Central memory CD8-positive, alpha-beta T cell (primary cell): ENCODE results near the gene HPSE2.

ENCODE experiments used
- ATAC-seq: fragments of 150-1000 bp; cut with Tn5 transposase; replicated peaks from 2 replicates; pipeline ENCODE4 v1.10.0; 2022; ENCODE audit warnings: mild to moderate bottlenecking, moderate FRiP score, moderate number of reproducible peaks; ENCODE audit not compliant: poor library complexity, severe bottlenecking; ENCODE audit errors: extremely low read depth
- DNase-seq, 2 donors: peaks; one replicate each; pipeline ENCODE4 v3.0.0; 2021; ENCODE audit warnings: low spot score in 2 of 2
- H3K27ac Mint-ChIP-seq: one replicate; pipeline ENCODE4 v1.8.0; 2022; ENCODE audit warnings: low read depth, mild to moderate bottlenecking, moderate library complexity, mixed read lengths
- H3K27me3 Mint-ChIP-seq: one replicate; pipeline ENCODE4 v1.8.0; 2022; ENCODE audit warnings: mixed read lengths
- H3K36me3 Mint-ChIP-seq: one replicate; pipeline ENCODE4 v1.8.0; 2022; ENCODE audit warnings: mild to moderate bottlenecking, moderate library complexity, mixed read lengths; ENCODE audit not compliant: insufficient read depth
- H3K4me1 Mint-ChIP-seq: one replicate; pipeline ENCODE4 v1.8.0; 2022; ENCODE audit warnings: mixed read lengths
- H3K4me3 Mint-ChIP-seq: one replicate; pipeline ENCODE4 v1.8.0; 2022; ENCODE audit warnings: mild to moderate bottlenecking, moderate library complexity, mixed read lengths
- H3K9me3 Mint-ChIP-seq: one replicate; pipeline ENCODE4 v1.8.0; 2022; ENCODE audit warnings: mixed read lengths

Gene HPSE2

GRCh38 chr10:98963608-98964007 is 272.0 kb downstream of the HPSE2 start:
- H3K27me3 Mint-ChIP-seq = no peaks in the 10 kb centered on the region
- no peak overlapping the region for H3K27ac Mint-ChIP-seq
- no peaks in the 10 kb centered on the region for H3K36me3 Mint-ChIP-seq
- DNase-seq (no peak), ATAC-seq (no peak)
- no peaks in the 10 kb centered on the region for H3K4me1 Mint-ChIP-seq
- no peak overlapping the region for H3K4me3 Mint-ChIP-seq
- H3K9me3 Mint-ChIP-seq = no peaks in the 10 kb centered on the region

GRCh38 chr10:98959379-98959778 is 276.3 kb downstream of the HPSE2 start:
- Mint-ChIP-seq H3K4me3 (no peak overlapping the region), H3K36me3 (no peaks in the 10 kb centered on the region), H3K4me1 (no peaks in the 10 kb centered on the region), H3K27ac (no peak overlapping the region), H3K9me3 (no peaks in the 10 kb centered on the region), H3K27me3 (no peaks in the 10 kb centered on the region)
- ATAC-seq (no peak), DNase-seq (no peak)

- Mint-ChIP-seq H3K27ac (no peak overlapping the region), H3K4me1 (no peaks in the 10 kb centered on the region), H3K9me3 (no peaks in the 10 kb centered on the region), H3K4me3 (no peak overlapping the region), H3K27me3 (no peaks in the 10 kb centered on the region), H3K36me3 (no peaks in the 10 kb centered on the region)
- ATAC-seq = no peak
- DNase-seq = no peak
These were observed 277.9 kb downstream of the HPSE2 start for GRCh38 chr10:98957801-98958200.

DNA sequence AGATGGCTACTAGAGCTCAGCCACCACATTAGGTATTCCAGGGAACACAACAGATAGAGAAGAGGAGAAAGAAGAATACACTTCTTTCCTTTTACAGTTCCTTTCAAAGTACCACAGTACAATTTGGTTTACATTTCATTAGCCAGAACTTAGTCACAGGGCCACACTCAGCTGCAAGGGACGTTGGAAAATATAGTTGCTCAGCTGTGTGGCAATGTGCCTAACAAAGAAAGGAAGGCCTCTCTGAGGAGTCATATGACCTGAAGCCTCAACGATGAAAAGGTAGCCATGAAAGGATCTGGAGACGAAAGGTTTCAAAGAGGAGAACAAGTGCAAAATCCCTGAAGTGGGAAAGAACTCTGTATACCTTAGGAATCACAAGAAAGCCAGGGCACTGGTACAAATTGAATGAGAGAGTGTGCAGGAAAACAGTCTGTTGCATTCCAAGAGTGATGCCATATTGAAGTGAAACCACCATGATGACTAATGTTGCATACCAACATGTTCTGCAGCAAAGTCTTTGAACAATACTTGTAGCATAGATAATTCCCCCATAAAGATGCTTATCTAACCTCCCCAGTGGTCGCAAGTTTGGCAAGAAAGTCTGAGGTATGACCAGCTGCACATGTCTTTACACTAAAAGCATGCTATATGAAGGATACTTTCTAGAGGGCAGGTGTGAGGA is 278.9 kb downstream of the HPSE2 start:
- no peak for DNase-seq
- Mint-ChIP-seq H3K27ac (no peak overlapping the region), H3K27me3 (no peaks in the 10 kb centered on the region), H3K36me3 (no peaks in the 10 kb centered on the region), H3K4me1 (no peaks in the 10 kb centered on the region), H3K9me3 (no peaks in the 10 kb centered on the region), H3K4me3 (no peak overlapping the region)
- no peak for ATAC-seq

GRCh38 chr10:98953251-98953650 is 282.4 kb downstream of the HPSE2 start:
- no peaks in the 10 kb centered on the region for H3K36me3 Mint-ChIP-seq
- ATAC-seq = no peak

DNA sequence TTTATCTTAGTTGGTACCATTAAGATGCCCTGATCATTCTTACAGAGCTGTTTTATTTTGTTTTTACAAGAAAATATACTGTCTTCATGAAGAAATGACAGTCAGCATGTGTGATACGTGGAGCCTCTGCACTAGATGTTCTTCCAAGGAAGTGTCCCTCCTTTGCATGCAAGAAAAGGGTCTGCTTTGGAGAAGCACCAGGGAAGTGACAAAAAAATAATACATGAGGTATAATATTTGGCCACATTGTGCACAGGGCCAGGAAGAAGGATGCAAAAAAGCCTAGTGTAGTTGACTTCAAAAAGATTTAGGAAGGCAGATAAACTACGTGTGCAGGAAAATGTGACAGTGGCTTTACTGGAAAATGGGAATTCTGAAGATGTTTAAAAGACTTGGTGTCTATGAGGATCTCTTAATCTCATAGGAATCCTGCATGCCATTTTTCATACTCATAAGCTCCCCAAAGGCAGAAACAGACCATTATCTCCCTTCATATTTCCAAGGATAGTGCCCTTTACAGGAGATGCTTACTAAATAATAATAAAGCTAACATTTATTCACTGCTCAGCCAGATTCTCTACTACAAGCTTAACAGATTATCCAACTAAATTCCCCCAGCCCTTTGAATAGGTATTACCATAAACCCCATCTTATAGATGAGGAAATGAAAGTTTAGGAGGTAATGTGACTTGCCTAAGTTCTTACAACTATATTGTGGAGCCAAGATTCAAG is 284.2 kb downstream of the HPSE2 start:
- Mint-ChIP-seq H3K4me3 (no peak overlapping the region), H3K4me1 (no peaks in the 10 kb centered on the region), H3K27me3 (no peaks in the 10 kb centered on the region), H3K27ac (no peak overlapping the region), H3K9me3 (no peaks in the 10 kb centered on the region), H3K36me3 (no peaks in the 10 kb centered on the region)
- no peak for ATAC-seq
- no peak for DNase-seq

More at GRCh38 chr10:98953251-98953650, 282.4 kb downstream of the HPSE2 start:
- Mint-ChIP-seq H3K27ac (no peak overlapping the region), H3K27me3 (no peaks in the 10 kb centered on the region), H3K9me3 (no peaks in the 10 kb centered on the region), H3K4me3 (no peak overlapping the region), H3K4me1 (no peaks in the 10 kb centered on the region)
- DNase-seq = no peak

DNA sequence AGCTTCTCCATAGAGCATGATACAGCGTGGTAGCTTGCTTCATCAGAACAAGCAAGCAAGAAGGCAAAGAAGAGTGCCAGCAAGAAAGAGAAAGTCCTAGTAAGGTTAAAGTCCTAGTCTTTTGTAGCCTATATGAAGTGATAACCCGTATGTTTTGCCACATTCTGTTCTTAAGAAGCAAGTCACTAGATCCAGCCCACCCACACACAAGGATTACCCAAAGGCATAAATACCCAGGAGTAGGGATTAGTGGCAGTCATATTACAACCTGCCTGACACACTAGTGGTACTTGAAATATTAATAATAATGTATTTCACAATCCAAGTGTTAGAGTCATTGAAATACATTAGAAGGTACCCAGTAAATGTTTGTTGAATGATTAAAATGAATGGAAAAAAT is 285.5 kb downstream of the HPSE2 start:
- Mint-ChIP-seq H3K36me3 (no peaks in the 10 kb centered on the region), H3K27ac (no peak overlapping the region), H3K4me3 (no peak overlapping the region), H3K9me3 (no peaks in the 10 kb centered on the region), H3K4me1 (no peaks in the 10 kb centered on the region), H3K27me3 (no peaks in the 10 kb centered on the region)
- DNase-seq (no peak), ATAC-seq (no peak)

GRCh38 chr10:98949306-98949705 is 286.3 kb downstream of the HPSE2 start:
- no peak overlapping the region for H3K4me3 Mint-ChIP-seq
- H3K27ac Mint-ChIP-seq = no peak overlapping the region
- no peaks in the 10 kb centered on the region for H3K9me3 Mint-ChIP-seq
- no peaks in the 10 kb centered on the region for H3K27me3 Mint-ChIP-seq
- ATAC-seq (no peak), DNase-seq (no peak)
- H3K4me1 Mint-ChIP-seq = no peaks in the 10 kb centered on the region
- H3K36me3 Mint-ChIP-seq = no peaks in the 10 kb centered on the region

- Mint-ChIP-seq H3K27ac (no peak overlapping the region), H3K27me3 (no peaks in the 10 kb centered on the region), H3K36me3 (no peaks in the 10 kb centered on the region), H3K4me1 (no peaks in the 10 kb centered on the region), H3K9me3 (peaks cover 4% of the 10 kb centered on the region), H3K4me3 (no peak overlapping the region)
- no peak for DNase-seq
- ATAC-seq = no peak
These were observed 292.0 kb downstream of the HPSE2 start for GRCh38 chr10:98943681-98944080.

DNA sequence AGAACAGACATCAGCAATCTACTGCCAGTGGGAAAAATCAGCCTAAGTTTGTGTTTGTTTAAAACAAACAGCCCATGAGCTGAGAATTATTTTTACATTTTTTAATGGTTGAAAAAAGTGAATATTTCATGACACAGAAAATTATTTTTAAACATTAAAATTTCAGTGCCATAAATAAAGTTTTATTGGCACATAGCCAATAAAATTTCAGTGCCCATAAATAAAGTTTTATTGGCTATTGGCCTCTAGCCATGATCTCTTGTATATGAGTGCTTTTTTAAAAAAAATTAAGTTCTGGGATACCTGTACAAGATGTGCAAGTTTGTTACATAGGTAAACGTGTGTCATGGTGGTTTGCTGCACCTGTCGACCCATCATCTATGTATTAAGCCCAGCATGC is 305.9 kb downstream of the HPSE2 start:
- no peak for ATAC-seq
- H3K36me3 Mint-ChIP-seq = no peaks in the 10 kb centered on the region
- H3K4me1 Mint-ChIP-seq = no peaks in the 10 kb centered on the region
- peaks cover 31% of the 10 kb centered on the region for H3K9me3 Mint-ChIP-seq
- H3K27me3 Mint-ChIP-seq = no peaks in the 10 kb centered on the region
- H3K4me3 Mint-ChIP-seq = no peak overlapping the region
- no peak overlapping the region for H3K27ac Mint-ChIP-seq
- no peak for DNase-seq

- H3K27ac Mint-ChIP-seq = no peak overlapping the region
- H3K27me3 Mint-ChIP-seq = no peaks in the 10 kb centered on the region
- no peak for ATAC-seq
These were observed 310.0 kb downstream of the HPSE2 start for GRCh38 chr10:98925651-98926050.

GRCh38 chr10:98924526-98924925 is 311.1 kb downstream of the HPSE2 start:
- Mint-ChIP-seq H3K4me3 (no peak overlapping the region), H3K9me3 (no peaks in the 10 kb centered on the region), H3K27me3 (no peaks in the 10 kb centered on the region)

More at GRCh38 chr10:98925651-98926050, 310.0 kb downstream of the HPSE2 start:
- no peak for DNase-seq
- Mint-ChIP-seq H3K4me3 (no peak overlapping the region), H3K36me3 (no peaks in the 10 kb centered on the region), H3K4me1 (no peaks in the 10 kb centered on the region), H3K9me3 (peaks cover 8% of the 10 kb centered on the region)

DNA sequence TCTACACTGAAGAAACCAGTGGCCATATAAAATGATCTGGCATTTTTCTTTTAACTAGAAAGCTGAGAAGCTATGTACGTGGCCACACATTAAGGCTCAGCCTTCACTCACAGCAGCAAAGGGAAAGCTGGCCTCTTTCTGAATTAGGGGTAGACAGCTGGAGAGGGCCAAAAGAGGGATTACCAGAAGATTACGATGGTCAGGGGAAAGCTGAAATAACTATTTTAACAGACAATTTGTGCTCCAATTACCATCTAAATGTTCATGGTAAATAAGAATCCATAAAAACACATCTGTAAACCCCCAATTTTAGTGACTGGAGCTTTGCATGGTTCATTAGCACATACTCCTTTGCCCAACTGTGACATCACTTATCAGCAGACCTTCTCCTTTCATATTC is 314.3 kb downstream of the HPSE2 start:
- Mint-ChIP-seq H3K4me1 (no peaks in the 10 kb centered on the region), H3K9me3 (no peaks in the 10 kb centered on the region), H3K36me3 (no peaks in the 10 kb centered on the region), H3K27ac (no peak overlapping the region), H3K27me3 (no peaks in the 10 kb centered on the region), H3K4me3 (no peak overlapping the region)
- ATAC-seq = no peak
- no peak for DNase-seq

More at GRCh38 chr10:98924526-98924925, 311.1 kb downstream of the HPSE2 start:
- no peaks in the 10 kb centered on the region for H3K36me3 Mint-ChIP-seq
- no peak for ATAC-seq
- H3K27ac Mint-ChIP-seq = no peak overlapping the region
- DNase-seq = no peak
- no peaks in the 10 kb centered on the region for H3K4me1 Mint-ChIP-seq
